ENCODE results near the gene NONO. TPM values are rescaled to one million over a fixed set of nuclear protein-coding genes. Genes with fewer than 3 reads are reported as not detected.
"Not testable (repeated sequence)": the region's sequence is repeated elsewhere in the genome, so short reads cannot be mapped to it uniquely, and the experiment has no call there.

NONO gene
- total RNA-seq, 1 donor from 2014 or later = 105 TPM

DNA sequence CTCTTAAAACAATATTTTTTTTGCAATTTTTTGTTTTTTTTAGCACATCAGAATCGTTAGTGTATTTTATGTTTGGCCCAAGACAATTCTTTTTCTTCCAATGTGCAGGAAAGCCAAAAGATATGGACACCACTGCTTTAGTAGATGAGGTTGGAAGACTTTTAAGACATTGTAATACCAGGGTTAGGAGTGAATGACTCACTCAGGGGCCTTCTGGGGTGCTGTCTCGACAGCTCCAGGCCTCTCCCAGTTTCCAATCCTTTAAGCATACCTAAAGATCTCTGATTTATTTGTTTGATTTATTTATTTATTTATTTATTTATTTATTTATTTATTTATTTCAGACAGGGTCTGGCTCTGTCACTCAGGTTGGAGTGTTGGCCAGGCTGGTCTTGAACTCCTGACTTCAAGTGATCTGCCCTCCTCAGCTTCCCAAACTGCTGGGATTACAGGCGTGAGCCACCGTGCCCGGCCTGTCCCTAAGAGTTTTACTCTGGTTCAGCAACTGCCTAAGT lies 65.8 kb downstream of the NONO start:
- ATAC-seq; DNase-seq; intact Hi-C loops (cut with micrococcal nuclease): not testable (repeated sequence)

DNA sequence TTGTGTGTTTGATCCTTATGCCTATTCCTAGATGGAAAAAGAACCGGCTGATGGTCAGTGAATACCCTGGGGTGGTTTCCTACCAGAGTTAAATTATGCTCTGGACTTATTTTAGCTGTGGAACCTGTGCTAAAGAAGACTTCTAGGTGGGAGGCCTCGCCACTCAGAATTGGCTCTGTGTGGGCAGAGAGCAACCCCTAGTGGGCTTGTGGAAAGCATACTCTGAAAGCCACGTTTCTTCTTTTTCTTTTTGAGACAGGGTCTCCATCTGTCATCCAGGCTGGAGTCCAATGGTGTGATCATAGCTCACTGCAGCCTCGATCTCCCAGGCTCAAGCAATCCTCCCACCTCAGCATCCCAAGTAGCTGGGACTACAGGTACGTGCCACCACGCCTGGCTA lies 66.4 kb downstream of the NONO start:
- DNase-seq; intact Hi-C loops (cut with micrococcal nuclease); ATAC-seq: not testable (repeated sequence)

Other genes starting within 250 kb of the NONO start
- 45.4 TPM for gene SNX12, start 215.3 kb upstream of the NONO start, total RNA-seq
- gene FOXO4, start 187.8 kb upstream of the NONO start, total RNA-seq = 56.3 TPM
- not detected for gene CXorf65, start 176.9 kb upstream of the NONO start, total RNA-seq
- 3.0 TPM for gene IL2RG, start 172.1 kb upstream of the NONO start, total RNA-seq
- 18.3 TPM for gene MED12, start 165.0 kb upstream of the NONO start, total RNA-seq
- 0.92 TPM for gene NLGN3, start 138.8 kb upstream of the NONO start, total RNA-seq
- gene GJB1, start 60.4 kb upstream of the NONO start, total RNA-seq = not detected
- gene ZMYM3, start 29.5 kb upstream of the NONO start, total RNA-seq = 16.3 TPM
- 88.6 TPM for gene ITGB1BP2, start 18.1 kb downstream of the NONO start, total RNA-seq
- 15.8 TPM for gene TAF1, start 82.7 kb downstream of the NONO start, total RNA-seq
- 96.4 TPM for gene OGT, start 249.5 kb downstream of the NONO start, total RNA-seq